Hepatocyte (in vitro differentiated cells): ENCODE measurements around the gene AVPR1B. TPM values are rescaled to one million over a fixed set of nuclear protein-coding genes. Genes with fewer than 3 reads are reported as not detected.

Experiments used
- DNase-seq: peaks from one replicate; pipeline ENCODE4 v3.0.0-alpha.2; 2016; ENCODE audit warnings: low spot score
- H2AFZ ChIP-seq: fragments of 200-600 bp; sonication (generic); 2 replicates; pipeline ENCODE4 v1.6.0; 2016; ENCODE audit warnings: antibody characterized with exemption, mild to moderate bottlenecking
- H3K27ac ChIP-seq: fragments of 200-600 bp; sonication (generic); 2 replicates; pipeline ENCODE4 v1.5.1; 2016; ENCODE audit warnings: mild to moderate bottlenecking
- H3K27me3 ChIP-seq: fragments of 200-600 bp; sonication (generic); 2 replicates; pipeline ENCODE4 v1.6.1; 2016
- H3K36me3 ChIP-seq: fragments of 200-600 bp; sonication (generic); replicated peaks from 2 replicates; pipeline ENCODE4 v1.5.1; 2016; ENCODE audit warnings: low read depth; ENCODE audit not compliant: insufficient read depth
- H3K4me1 ChIP-seq: fragments of 200-600 bp; sonication (generic); 2 replicates; pipeline ENCODE4 v1.5.1; 2016; ENCODE audit warnings: mild to moderate bottlenecking, moderate library complexity; ENCODE audit not compliant: insufficient read depth
- H3K4me2 ChIP-seq: fragments of 200-600 bp; sonication (generic); 2 replicates; pipeline ENCODE4 v1.6.0; 2016
- H3K4me3 ChIP-seq: fragments of 200-600 bp; sonication (generic); 2 replicates; pipeline ENCODE4 v1.5.1; 2016; ENCODE audit warnings: mild to moderate bottlenecking
- H3K79me2 ChIP-seq: fragments of 200-600 bp; sonication (generic); 2 replicates; pipeline ENCODE4 v1.6.0; 2017; ENCODE audit warnings: mild to moderate bottlenecking
- H3K9me2 ChIP-seq: fragments of 200-600 bp; sonication (generic); replicated peaks from 2 replicates; pipeline ENCODE4 v1.6.0; 2017; ENCODE audit warnings: mild to moderate bottlenecking; ENCODE audit not compliant: insufficient read depth
- H3K9me3 ChIP-seq: fragments of 200-600 bp; sonication (generic); 2 replicates; pipeline ENCODE4 v1.5.1; 2016; ENCODE audit warnings: low read depth, mild to moderate bottlenecking
- H4K20me1 ChIP-seq: fragments of 200-600 bp; sonication (generic); 2 replicates; pipeline ENCODE4 v1.6.0; 2016; ENCODE audit warnings: mild to moderate bottlenecking; ENCODE audit not compliant: insufficient read depth, poor library complexity, severe bottlenecking
- CTCF ChIP-seq: fragments of 200-600 bp; sonication (generic); IDR thresholded peaks from 2 replicates; pipeline ENCODE4 v1.5.1; 2016; ENCODE audit warnings: antibody characterized with exemption, mild to moderate bottlenecking; ENCODE audit not compliant: poor library complexity
- EZH2 ChIP-seq: fragments of 200-600 bp; sonication (generic); IDR thresholded peaks from 2 replicates; pipeline ENCODE4 v1.6.1; 2016; ENCODE audit warnings: antibody characterized with exemption, mild to moderate bottlenecking, borderline replicate concordance
- EZH2phosphoT487 ChIP-seq: fragments of 200-600 bp; sonication (generic); IDR thresholded peaks from one replicate; pipeline ENCODE4 v1.6.1; 2018; ENCODE audit warnings: antibody characterized with exemption, mild to moderate bottlenecking, low read depth, moderate library complexity; ENCODE audit not compliant: unreplicated experiment, severe bottlenecking
- WGBS: methylation state at CpG from one replicate; pipeline ENCODE4 v1.1.6; 2016; ENCODE audit warnings: low lambda C conversion rate; ENCODE audit errors: missing lambda C conversion rate; 5-methylcytosine and 5-hydroxymethylcytosine counted together
- polyA plus RNA-seq: library from polyadenylated mRNA; unstranded; fragments of >200 nt; fragmentation: Nextera tagmentation; extraction: Ambion mirVana; gene quantifications from 2 replicates; pipeline ENCODE4 v1.2.1, GENCODE V29; 2016
- total RNA-seq: library from RNA; depleted of rRNA; stranded (reverse); fragments of >200 nt; gene quantifications from 2 replicates; pipeline ENCODE4 v1.2.3, GENCODE V29; 2014

Gene AVPR1B
- total and polyA plus RNA-seq, 2 experiments from 2014 or later, result not detected

- no peak overlapping the region for H3K27ac ChIP-seq
- H3K36me3 ChIP-seq, result no peaks in the 10 kb centered on the region
- no peaks in the 10 kb centered on the region for H4K20me1 ChIP-seq
- H3K27me3 ChIP-seq, result no peaks in the 10 kb centered on the region
- no peaks in the 10 kb centered on the region for H3K4me1 ChIP-seq
- no peaks in the 10 kb centered on the region for H3K79me2 ChIP-seq
- H2AFZ ChIP-seq, result no peak overlapping the region
- DNase-seq, result no peak
- H3K4me3 ChIP-seq, result no peak overlapping the region
- no peak overlapping the region for H3K4me2 ChIP-seq
- no peak for TF ChIP-seq EZH2phosphoT487
- no peak for TF ChIP-seq CTCF
- TF ChIP-seq EZH2, result no peak
- H3K9me2 ChIP-seq, result no peaks in the 10 kb centered on the region
- H3K9me3 ChIP-seq, result no peaks in the 10 kb centered on the region
- WGBS, result 89% methylated on average over 15 of the region's 15 CpGs
Measured at GRCh38 chr1:206143537-206144172, 26.5 kb upstream of the AVPR1B start.

GRCh38 chr1:206142770-206143169 is 25.6 kb upstream of the AVPR1B start:
- Histone ChIP-seq H3K9me2 (no peaks in the 10 kb centered on the region), H3K27me3 (no peaks in the 10 kb centered on the region), H3K36me3 (no peaks in the 10 kb centered on the region), H3K9me3 (no peaks in the 10 kb centered on the region), H2AFZ (no peak overlapping the region), H3K4me2 (no peak overlapping the region), H3K4me3 (no peak overlapping the region), H3K79me2 (no peaks in the 10 kb centered on the region), H4K20me1 (no peaks in the 10 kb centered on the region), H3K4me1 (no peaks in the 10 kb centered on the region), H3K27ac (no peak overlapping the region)
- WGBS, result 86% methylated on average over 2 of the region's 2 CpGs
- no peak for TF ChIP-seq CTCF
- no peak for DNase-seq

GRCh38 chr1:206142011-206142410 is 24.8 kb upstream of the AVPR1B start:
- no peak overlapping the region for H3K27ac ChIP-seq
- no peaks in the 10 kb centered on the region for H3K27me3 ChIP-seq
- H3K9me3 ChIP-seq, result no peaks in the 10 kb centered on the region
- H3K79me2 ChIP-seq, result no peaks in the 10 kb centered on the region
- no peak for TF ChIP-seq EZH2
- no peak for TF ChIP-seq CTCF
- no peak for TF ChIP-seq EZH2phosphoT487
- no peak for DNase-seq
- no peaks in the 10 kb centered on the region for H3K9me2 ChIP-seq
- 79% methylated on average over 3 of the region's 3 CpGs for WGBS
- H3K36me3 ChIP-seq, result no peaks in the 10 kb centered on the region
- no peak overlapping the region for H3K4me3 ChIP-seq
- H4K20me1 ChIP-seq, result no peaks in the 10 kb centered on the region
- no peak overlapping the region for H2AFZ ChIP-seq
- no peaks in the 10 kb centered on the region for H3K4me1 ChIP-seq
- H3K4me2 ChIP-seq, result no peak overlapping the region

GRCh38 chr1:206136241-206136640 is 19.1 kb upstream of the AVPR1B start:
- Histone ChIP-seq H3K9me3 (no peaks in the 10 kb centered on the region), H3K4me1 (no peaks in the 10 kb centered on the region), H3K79me2 (no peaks in the 10 kb centered on the region), H3K36me3 (no peaks in the 10 kb centered on the region), H2AFZ (no peak overlapping the region), H4K20me1 (no peaks in the 10 kb centered on the region), H3K27ac (no peak overlapping the region), H3K27me3 (no peaks in the 10 kb centered on the region), H3K4me2 (no peak overlapping the region), H3K4me3 (no peak overlapping the region), H3K9me2 (no peaks in the 10 kb centered on the region)
- 56% methylated on average over 2 of the region's 2 CpGs for WGBS
- TF ChIP-seq EZH2 (no peak), EZH2phosphoT487 (no peak), CTCF (no peak)
- DNase-seq, result no peak
